H7 (cell line): ENCODE data around the gene NNT. TPM values are rescaled to one million over a fixed set of nuclear protein-coding genes. Genes with fewer than 3 reads are reported as not detected.
"Not testable (repeated sequence)": the region's sequence is repeated elsewhere in the genome, so short reads cannot be mapped to it uniquely, and the experiment has no call there.

Experiments used
- DNase-seq: peaks from one replicate; pipeline ENCODE4 v3.0.0; 2012
- H3K27me3 ChIP-seq: 2 replicates; pipeline ENCODE4 v1.6.0; 2011; ENCODE audit warnings: mild to moderate bottlenecking, low read length; ENCODE audit not compliant: control insufficient read depth, insufficient read depth
- H3K36me3 ChIP-seq: replicated peaks from 2 replicates; pipeline ENCODE4 v1.5.1; 2011; ENCODE audit warnings: low read length; ENCODE audit not compliant: control insufficient read depth, insufficient read depth
- H3K4me3 ChIP-seq: 2 replicates; pipeline ENCODE4 v1.5.1; 2011; ENCODE audit warnings: low read depth, mild to moderate bottlenecking, control low read depth, low read length, moderate library complexity; ENCODE audit not compliant: insufficient read depth
- total RNA-seq: library from RNA; depleted of rRNA; stranded (reverse); fragments of >200 nt; shearing (Covaris generic); gene quantifications from 2 replicates; pipeline ENCODE4 v1.2.3, GENCODE V29; 2014

NNT gene
- total RNA-seq, 1 experiment from 2014 or later: 28.8 TPM

DNA sequence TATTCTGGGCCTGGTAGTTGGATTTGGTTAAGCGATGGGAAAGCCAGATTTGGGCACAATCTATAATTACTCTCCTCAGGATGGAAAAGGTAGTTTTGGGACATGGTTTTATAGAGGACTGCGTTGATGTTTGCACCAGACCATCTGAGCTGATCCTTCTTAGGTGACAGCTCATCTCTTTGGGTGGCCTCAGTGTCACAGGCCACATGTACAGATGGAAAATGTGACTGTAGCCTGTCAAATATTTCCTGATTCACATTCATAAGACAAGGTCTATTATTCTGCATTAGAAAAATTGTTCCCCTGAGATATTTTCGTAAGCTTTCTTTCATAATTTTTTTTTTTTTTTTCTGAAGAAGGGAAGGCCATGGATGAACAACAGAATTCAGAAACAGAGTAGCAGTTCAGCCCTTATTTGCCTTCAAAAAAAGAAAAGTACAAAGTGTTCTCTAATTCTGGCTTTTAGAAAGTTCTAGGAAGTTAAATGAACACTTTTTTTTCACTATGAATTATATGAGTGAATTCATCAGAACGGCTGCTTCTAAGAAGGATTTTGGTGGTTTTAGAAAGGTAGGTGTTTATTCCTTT, 81.0 kb downstream of the NNT start:
- no peaks in the 10 kb centered on the region for H3K36me3 ChIP-seq
- no peak for DNase-seq
- no peaks in the 10 kb centered on the region for H3K27me3 ChIP-seq
- H3K4me3 ChIP-seq: no peak overlapping the region

DNA sequence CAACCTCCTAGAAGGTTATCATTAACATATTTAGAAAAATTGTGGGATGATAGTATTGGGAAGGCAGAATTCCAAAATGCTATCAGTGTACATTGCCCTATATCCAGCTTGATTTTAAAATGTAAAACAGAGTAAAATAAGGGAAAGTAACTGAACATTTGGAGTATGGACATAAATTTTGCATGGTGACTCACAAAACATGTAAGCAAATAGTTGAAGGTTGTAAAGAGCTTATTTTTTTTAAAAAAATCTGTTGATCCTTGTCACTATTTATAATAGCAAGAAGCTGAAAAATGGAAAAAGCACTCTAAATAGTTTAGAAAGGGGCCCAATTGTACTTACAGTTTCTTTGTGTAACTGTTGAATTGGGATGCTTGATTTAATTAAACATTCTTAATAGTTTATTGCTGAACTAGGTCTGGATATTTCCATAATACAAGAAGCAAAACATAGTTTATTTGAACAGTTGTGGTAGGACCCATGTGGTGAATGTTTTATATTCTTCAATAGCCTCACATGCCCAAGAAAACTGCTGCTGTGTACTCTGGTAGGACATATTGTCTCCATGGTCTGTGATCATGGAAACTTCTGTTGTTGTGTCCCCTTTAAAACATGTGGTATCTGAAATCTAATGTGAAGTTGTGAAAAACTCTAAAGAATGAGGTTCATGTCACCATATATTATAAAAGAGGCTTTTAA, 82.4 kb downstream of the NNT start:
- H3K36me3 ChIP-seq: no peaks in the 10 kb centered on the region
- no peaks in the 10 kb centered on the region for H3K27me3 ChIP-seq
- H3K4me3 ChIP-seq: no peak overlapping the region
- DNase-seq: no peak

DNA sequence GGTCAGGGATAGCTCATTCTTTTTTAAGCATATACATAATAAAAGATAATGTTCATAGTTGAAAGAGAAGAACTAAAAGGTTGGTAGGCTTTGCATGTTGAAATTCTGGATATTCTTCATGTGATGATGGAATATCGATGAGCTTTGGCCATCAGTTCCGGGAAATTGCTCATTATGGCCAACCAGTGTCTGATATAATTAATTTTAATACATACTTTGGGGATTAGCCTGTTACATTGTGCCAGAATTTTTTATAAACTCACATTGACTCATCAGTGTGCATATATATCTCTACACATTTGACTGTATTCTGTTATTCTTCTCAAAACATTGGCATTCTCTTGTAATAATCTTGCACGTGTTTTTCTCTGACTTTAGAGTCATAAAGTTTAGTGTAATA, 84.3 kb downstream of the NNT start:
- no peaks in the 10 kb centered on the region for H3K27me3 ChIP-seq
- no peak overlapping the region for H3K4me3 ChIP-seq
- no peak for DNase-seq
- H3K36me3 ChIP-seq: no peaks in the 10 kb centered on the region

DNA sequence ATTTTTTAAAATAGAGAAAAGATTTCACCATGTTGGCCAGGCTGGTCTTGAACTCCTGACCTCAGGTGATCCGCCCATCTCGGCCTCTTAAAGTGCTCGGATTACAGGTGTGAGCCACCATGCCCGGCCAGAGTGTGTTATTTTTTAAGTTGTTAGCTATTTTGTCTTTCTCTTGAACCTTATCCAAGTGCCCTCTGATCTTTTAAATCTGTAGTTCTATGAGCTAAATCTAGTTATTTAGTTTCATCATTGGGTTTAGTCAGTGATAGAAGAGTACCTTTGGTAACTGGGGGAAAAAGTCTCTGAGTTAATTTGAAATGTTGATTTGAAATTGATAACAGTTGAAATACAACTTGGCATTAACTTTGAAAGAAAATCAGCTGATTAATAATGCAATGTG, 88.3 kb downstream of the NNT start:
- Histone ChIP-seq H3K36me3 (no peaks in the 10 kb centered on the region), H3K27me3 (no peaks in the 10 kb centered on the region), H3K4me3 (no peak overlapping the region)
- no peak for DNase-seq

DNA sequence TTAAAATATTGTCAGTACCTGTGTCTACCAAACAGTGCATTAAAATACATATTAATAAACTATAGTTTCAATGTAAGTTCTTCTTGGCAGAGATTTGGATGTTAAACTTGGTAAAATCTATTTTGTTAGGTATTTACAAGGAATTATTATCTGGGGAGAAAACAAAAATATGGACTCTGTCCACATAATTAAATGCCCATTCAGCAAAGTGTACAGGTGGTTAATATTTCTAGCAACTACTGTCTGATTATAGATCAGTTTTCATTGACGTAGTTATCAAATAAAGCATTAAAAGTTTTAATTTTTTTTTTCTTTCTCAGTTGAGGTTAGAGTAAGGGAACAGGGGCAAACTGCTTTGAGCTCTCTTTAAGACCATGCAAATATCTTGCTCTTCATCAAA, 88.9 kb downstream of the NNT start:
- no peaks in the 10 kb centered on the region for H3K27me3 ChIP-seq
- H3K36me3 ChIP-seq: no peaks in the 10 kb centered on the region
- H3K4me3 ChIP-seq: no peak overlapping the region
- DNase-seq: no peak

DNA sequence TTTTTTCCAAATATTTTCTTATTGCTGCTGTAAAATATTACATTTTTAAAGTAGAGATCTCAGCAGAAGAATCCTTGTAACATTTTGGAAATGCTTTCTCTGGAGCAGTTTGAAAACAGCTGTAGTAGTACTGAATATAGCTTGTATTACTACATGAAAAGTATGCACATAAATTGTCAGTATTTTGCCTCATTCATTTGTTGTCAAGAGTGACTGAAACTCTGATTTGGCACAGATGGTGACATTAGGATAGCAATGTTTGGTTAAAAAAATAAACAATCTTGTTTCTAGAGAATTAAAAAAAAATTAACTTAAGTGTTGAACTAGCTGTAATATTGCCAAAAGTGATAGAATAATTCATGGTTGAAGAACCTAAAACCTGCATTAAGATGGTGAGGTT, 90.4 kb downstream of the NNT start:
- Histone ChIP-seq H3K27me3 (no peaks in the 10 kb centered on the region), H3K36me3 (no peaks in the 10 kb centered on the region), H3K4me3 (no peak overlapping the region)
- no peak for DNase-seq

DNA sequence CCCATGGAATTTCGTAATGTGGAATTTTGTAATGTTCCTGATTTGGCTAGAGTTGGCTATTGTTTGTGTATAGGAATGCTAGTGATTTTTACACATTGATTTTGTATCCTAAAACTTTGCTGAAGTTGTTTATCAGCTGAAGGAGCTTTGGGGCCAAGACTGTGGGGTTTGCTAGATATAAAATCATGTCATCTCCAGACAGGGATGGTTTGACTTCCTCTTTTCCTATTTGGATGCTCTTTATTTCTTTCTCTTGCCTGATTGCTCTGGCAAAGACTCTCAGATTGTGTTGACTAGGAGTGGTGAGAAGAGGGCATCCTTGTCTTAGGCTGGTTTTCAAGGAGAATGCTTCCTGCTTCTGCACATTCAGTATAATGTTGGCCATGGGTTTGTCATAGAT, 91.0 kb downstream of the NNT start:
- DNase-seq: no peak
- no peak overlapping the region for H3K4me3 ChIP-seq
- H3K36me3 ChIP-seq: no peaks in the 10 kb centered on the region
- no peaks in the 10 kb centered on the region for H3K27me3 ChIP-seq

DNA sequence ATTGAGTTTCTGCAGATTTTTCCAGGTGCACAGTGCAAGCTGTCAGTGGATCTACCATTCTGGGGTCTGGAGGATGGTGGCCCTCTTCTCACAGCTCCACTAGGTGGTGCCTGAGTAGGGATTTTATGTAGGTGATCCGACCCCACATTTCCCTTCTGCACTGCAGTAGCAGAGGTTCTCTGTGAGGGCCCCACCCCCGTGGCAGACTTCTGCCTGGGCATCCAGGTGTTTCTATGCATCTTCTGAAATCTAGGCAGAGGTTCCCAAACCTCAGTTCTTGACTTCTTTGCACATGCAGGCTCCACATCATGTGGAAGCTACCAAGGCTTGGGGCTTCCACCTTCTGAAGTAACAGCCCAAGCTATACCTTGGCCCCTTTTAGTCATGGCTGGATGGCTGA, 93.5 kb downstream of the NNT start:
- DNase-seq: not testable (repeated sequence)

DNA sequence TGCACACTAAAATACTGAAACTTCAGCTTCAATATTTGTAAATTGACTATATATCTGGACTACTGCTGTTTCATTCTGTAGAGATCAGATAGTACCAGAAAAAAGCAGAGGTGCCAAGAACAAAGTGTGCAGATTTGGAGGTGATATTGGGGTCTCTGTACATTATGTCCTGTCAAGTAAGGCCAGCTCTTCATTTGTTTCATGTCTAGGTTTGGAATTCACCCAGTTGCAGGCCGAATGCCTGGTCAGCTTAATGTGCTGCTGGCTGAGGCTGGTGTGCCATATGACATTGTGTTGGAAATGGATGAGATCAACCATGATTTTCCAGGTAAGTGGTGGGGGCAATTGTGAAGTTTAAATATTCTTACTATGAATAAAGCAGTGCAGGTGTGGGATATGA, 96.9 kb downstream of the NNT start:
- no peak for DNase-seq
- H3K36me3 ChIP-seq: no peaks in the 10 kb centered on the region; the same call in 1 of the 2 replicates

More for the DNA sequence above, 93.5 kb downstream of the NNT start:
- not testable (repeated sequence) for H3K4me3 ChIP-seq, H3K27me3 ChIP-seq, H3K36me3 ChIP-seq

DNA sequence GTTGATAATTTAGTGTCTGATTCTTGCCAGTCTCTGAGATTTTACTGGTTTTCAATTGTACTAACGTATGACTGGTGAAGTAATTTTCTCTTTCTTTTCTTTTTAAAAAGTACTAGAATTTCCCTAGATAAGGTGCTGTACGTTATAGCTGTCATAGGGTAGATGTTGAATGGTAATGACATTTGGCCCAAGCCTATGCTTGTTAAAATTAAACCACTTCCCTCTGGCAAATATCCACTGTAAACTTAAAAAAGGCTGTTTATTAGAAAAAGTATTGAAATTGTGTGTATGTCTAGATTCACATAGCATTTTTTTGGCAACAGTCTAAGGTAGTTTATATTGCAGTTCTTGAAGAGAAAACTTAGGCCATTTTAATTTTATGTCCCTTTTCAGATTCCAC, 97.6 kb downstream of the NNT start:
- no peak for DNase-seq
- Histone ChIP-seq H3K36me3 (no peaks in the 10 kb centered on the region; the same call in 1 of the 2 replicates), H3K4me3 (no peak overlapping the region), H3K27me3 (no peaks in the 10 kb centered on the region)

More for the DNA sequence above, 96.9 kb downstream of the NNT start:
- Histone ChIP-seq H3K27me3 (no peaks in the 10 kb centered on the region), H3K4me3 (no peak overlapping the region)

DNA sequence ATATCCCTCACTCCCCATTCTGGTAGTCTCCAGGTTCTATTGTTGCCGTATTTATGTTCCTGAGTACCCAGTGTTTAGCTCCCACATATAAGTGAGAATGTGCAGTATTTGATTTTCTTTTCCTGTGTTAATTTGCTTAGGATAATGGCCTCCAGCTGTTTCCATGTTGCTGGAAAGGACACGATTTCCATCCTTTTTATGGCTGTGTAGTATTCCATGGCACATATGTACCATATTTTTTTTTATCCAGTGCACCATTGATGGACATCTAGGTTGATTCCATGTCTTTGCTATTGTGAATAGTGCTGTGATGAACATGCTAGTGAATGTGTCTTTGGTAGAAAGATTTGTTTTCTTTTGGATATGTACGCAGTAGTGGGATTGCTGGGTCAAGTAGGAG, 98.2 kb downstream of the NNT start:
- H3K4me3 ChIP-seq: no peak overlapping the region
- no peaks in the 10 kb centered on the region; the same call in 1 of the 2 replicates for H3K36me3 ChIP-seq
- no peak for DNase-seq
- no peaks in the 10 kb centered on the region for H3K27me3 ChIP-seq

DNA sequence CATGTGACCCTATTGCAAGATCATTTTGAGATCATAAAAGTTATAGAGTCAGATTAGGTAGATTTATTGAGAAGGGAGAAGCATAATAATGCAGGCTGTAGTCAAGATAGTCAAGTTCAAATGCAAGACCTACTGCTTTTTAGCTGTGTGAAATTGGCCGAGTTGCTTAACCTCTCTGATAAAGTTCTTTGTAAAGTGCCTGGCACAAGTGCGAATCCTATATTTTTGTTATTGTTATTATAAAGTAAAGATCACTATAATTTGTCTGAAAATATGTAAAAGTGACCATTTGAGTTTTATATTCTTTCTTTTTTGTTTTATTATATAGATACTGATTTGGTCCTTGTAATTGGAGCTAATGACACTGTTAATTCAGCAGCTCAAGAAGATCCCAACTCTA, 99.3 kb downstream of the NNT start:
- Histone ChIP-seq H3K27me3 (no peaks in the 10 kb centered on the region), H3K4me3 (no peak overlapping the region), H3K36me3 (no peaks in the 10 kb centered on the region; the same call in 1 of the 2 replicates)
- DNase-seq: no peak

DNA sequence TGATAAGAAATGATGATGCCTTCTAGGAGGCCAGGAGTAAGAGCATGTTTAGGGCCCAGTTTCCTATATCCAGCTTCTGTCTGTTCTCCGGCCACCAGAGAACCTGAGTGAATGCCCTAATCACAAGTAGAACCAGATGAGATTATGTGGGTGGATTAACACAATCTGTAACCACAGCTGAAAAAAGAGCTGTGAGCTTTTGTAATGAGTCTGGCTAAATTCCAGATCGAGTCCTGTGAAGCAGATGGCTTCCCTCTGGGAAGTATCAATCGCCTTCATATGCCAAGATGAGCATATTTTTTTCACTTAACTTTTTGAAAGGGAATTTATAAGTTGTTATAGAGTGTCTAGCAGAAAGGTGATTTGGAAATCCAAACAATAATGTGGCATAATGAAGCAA, 99.8 kb downstream of the NNT start:
- H3K36me3 ChIP-seq: no peaks in the 10 kb centered on the region; the same call in 1 of the 2 replicates
- no peak overlapping the region for H3K4me3 ChIP-seq
- no peaks in the 10 kb centered on the region for H3K27me3 ChIP-seq
- no peak for DNase-seq

DNA sequence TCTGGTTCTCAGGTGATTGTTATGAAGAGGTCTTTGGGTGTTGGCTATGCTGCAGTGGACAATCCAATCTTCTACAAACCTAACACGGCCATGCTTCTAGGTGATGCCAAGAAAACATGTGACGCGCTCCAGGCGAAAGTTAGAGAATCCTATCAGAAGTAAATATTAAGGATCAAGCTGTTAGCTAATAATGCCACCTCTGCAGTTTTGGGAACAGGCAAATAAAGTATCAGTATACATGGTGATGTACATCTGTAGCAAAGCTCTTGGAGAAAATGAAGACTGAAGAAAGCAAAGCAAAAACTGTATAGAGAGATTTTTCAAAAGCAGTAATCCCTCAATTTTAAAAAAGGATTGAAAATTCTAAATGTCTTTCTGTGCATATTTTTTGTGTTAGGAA, 101.3 kb downstream of the NNT start:
- Histone ChIP-seq H3K27me3 (no peaks in the 10 kb centered on the region), H3K4me3 (no peak overlapping the region), H3K36me3 (no peaks in the 10 kb centered on the region; the same call in 1 of the 2 replicates)
- no peak for DNase-seq

DNA sequence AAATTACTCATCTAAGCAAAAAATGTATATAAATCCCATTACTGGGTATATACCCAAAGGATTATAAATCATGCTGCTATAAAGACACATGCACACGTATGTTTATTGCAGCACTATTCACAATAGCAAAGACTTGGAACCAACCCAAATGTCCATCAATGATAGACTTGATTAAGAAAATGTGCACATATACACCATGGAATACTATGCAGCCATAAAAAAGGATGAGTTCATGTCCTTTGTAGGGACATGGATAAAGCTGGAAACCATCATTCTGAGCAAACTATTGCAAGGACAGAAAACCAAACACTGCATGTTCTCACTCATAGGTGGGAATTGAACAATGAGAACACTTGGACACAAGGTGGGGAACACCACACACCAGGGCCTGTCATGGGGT, 103.6 kb downstream of the NNT start:
- not testable (repeated sequence) for H3K4me3 ChIP-seq, H3K27me3 ChIP-seq, DNase-seq, H3K36me3 ChIP-seq
